Effector CD4-positive, alpha-beta T cell (primary cell): ENCODE data around the gene FAM81B.

Experiments
- DNase-seq: peaks from one replicate; pipeline ENCODE4 v3.0.0-alpha.2; 2020

Gene FAM81B

DNA sequence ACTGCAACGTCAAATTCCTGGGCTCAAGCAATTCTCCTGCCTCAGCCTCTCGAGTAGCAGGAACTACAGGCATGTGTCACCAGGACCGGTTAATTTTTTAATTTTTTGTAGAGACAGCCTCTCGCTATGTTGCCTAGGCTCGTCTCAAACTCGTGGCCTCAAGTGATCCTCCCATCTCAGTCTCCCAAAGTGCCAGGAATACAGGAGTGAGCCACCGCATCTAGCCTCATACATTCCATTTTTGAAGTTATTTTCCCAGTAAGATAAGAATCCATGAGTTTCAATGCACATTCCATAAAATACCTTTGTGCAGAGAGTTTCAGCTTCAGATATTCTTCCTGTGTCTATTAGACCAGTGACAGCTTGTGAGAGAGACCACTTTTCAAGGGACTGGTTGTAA is 93.3 kb downstream of the FAM81B start:
- DNase-seq: no peak

DNA sequence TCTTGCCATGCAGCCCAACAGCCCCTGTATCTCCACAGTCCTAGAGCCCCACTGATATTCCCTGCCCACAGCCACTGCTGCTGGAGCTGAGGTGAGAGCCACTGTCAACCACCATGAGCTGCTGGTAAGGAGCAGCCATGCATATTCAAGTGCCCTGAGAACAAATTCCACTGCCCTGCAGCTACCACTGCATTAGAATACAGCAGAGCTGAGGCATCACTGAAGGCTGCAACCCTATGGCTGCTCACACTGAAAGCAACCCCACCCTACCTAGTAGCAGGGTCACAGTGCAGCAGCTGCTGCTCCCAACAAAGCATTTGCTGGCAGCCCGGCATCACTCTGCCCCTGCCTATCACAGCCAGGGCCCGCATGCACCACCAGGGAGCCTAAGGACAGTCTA is 95.0 kb downstream of the FAM81B start:
- no peak for DNase-seq

DNA sequence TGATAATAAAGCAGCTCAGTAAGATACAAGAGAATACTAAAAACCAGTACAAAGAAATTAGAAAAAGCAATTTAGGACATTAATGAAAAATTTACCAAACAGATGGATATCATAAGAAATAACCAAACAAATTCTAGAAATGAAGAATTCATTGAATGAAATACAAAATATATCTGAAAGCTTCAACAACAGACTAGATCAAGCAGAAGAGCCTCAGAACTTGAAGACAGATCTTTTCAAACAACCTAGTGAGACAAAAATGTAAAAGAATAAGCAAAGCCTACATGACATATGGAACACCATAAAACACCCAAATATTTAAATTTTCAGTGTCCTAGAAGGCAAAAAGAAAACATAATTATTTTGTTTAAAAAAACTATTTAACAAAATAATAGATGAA is 96.7 kb downstream of the FAM81B start:
- DNase-seq: no peak
